Measurements from ENCODE around the gene TBC1D13.
A peak's percentile ranks its signal among the peaks of the same experiment; 100 is the strongest.
"Not testable (repeated sequence)": the region's sequence is repeated elsewhere in the genome, so short reads cannot be mapped to it uniquely, and the experiment has no call there.

The TBC1D13 gene

DNA sequence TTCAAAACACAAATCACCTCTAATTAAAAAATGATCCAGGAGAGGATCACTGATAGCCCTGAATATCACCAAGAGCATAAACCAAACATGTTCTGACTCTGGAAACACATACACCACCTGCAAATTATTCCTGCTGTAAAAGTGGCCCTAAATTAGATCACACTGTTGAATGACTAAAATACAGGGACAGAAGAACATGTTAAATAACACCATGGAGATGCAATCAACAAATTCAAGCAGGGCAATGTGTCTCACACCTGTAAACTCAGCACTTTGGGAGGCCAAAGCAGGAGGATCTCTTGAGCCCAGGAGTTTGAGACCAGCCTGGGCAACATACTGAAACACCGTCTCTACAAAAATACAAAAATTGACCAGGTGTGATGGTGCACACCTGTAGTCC lies 60.8 kb downstream of the TBC1D13 start:
- DNase-seq = no peak

DNA sequence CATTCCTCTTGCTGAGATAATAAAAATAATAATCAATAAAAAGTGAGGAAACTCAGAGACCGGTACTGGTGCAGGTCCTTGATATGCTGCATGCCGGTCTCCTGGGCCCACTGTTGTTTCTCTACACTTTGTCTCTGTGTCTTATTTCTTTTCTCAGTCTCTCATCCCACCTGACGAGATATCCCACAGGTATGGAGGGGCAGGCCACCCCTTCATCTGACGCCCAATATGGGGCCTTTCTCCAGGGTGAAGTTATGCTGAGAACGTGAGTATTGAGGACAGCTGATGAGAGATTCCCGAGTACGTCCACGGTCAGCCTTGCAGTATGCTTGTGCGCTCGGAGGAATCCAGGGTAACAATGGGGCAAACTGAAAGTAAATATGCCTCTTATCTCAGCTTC lies 64.0 kb downstream of the TBC1D13 start:
- not testable (repeated sequence) for DNase-seq

DNA sequence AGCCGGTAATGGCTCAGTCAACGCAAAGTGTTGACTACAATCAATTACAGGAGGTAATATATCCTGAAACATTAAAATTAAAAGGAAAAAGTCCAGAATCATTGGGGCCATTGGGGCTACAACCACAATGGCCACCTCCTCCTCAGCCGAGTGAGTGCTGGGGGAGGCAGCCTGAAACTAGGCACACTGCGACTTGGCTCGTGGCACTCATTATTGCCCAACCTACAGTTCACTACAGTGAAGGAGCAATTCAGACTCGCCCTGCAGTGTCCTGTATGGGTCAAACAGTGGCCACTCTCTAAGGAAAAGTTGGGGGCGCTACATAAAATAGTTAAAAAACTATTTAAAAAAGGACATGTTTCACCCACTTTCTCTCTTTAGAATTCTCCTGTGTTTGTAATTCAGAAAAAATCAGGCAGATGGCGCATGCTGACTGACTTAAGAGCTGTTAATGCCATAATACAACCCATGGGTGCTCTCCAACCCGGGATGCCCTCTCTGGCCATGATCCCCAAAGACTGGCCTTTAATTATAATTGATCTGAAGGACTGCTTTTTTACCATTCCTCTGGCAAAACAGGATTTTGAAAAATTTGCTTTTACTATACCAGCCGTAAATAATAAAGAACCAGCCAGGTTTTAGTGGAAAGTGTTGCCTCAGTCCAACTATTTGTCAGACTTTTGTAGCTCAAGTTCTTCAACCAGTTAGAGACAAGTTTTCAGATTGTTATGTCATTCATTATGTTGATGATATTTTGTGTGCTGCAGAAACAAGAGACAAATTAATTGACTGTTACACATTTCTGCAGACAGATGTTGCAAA lies 64.9 kb downstream of the TBC1D13 start:
- peak; percentile 57 for DNase-seq

DNA sequence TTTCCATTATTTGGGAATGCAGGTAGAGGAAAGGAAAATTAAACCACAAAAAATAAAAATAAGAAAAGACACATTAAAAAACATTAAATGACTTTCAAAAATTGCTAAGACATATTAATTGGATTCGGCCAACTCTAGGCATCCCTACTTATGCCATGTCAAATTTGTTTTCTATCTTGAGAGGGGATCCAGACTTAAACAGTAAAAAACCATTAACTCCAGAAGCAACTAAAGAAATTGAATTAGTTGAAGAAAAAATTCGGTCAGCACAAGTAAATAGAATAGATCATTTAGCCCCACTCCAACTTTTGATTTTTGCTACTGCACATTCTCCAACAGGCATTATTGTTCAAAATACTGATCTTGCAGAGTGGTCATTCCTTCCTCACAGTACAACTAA lies 65.6 kb downstream of the TBC1D13 start:
- not testable (repeated sequence) for DNase-seq

GRCh38 chr9:128854454-128854853 lies 67.4 kb downstream of the TBC1D13 start:
- DNase-seq = not testable (repeated sequence)

- not testable (repeated sequence) for DNase-seq
Measured at GRCh38 chr9:128858476-128858875, 71.4 kb downstream of the TBC1D13 start.
